GM19239 (cell line): ENCODE results near the gene BCAM.
"Not testable (repeated sequence)": the region's sequence is repeated elsewhere in the genome, so short reads cannot be mapped to it uniquely, and the experiment has no call there.

Source experiments
- DNase-seq: peaks from one replicate; pipeline ENCODE4 v3.0.0; 2011; ENCODE audit warnings: low spot score; ENCODE audit not compliant: insufficient read length
- FAIRE-seq: peaks from 2 replicates; lab custom pipeline; 2011; peaks lifted over from hg19 to GRCh38; lab: Jason Lieb, UNC

BCAM gene

GRCh38 chr19:44813841-44814470 is 5.1 kb downstream of the BCAM start:
- FAIRE-seq (no peak), DNase-seq (no peak)

- FAIRE-seq (no peak), DNase-seq (no peak)
These were observed 5.6 kb downstream of the BCAM start for GRCh38 chr19:44814517-44814916.

GRCh38 chr19:44816301-44816700 is 7.4 kb downstream of the BCAM start:
- no peak for FAIRE-seq
- no peak for DNase-seq

- FAIRE-seq (no peak), DNase-seq (no peak)
These were observed 9.0 kb downstream of the BCAM start for GRCh38 chr19:44817725-44818465.

- FAIRE-seq (no peak), DNase-seq (no peak)
These were observed 9.6 kb downstream of the BCAM start for GRCh38 chr19:44818466-44819031.

- DNase-seq (no peak), FAIRE-seq (no peak)
These were observed 10.4 kb downstream of the BCAM start for GRCh38 chr19:44819246-44819832.

- no peak for FAIRE-seq
- no peak for DNase-seq
These were observed 12.0 kb downstream of the BCAM start for GRCh38 chr19:44820648-44821609.

- DNase-seq (no peak), FAIRE-seq (no peak)
These were observed 13.3 kb downstream of the BCAM start for GRCh38 chr19:44822177-44822576.

- no peak for DNase-seq
- no peak for FAIRE-seq
These were observed 13.9 kb downstream of the BCAM start for GRCh38 chr19:44822670-44823372.

- FAIRE-seq = no peak
- DNase-seq = no peak
These were observed 14.4 kb downstream of the BCAM start for GRCh38 chr19:44823373-44823698.

GRCh38 chr19:44824761-44825160 is 15.9 kb downstream of the BCAM start:
- DNase-seq (no peak), FAIRE-seq (no peak)

- FAIRE-seq, DNase-seq: not testable (repeated sequence)
These were observed 24.0 kb downstream of the BCAM start for GRCh38 chr19:44832875-44833274.

- not testable (repeated sequence) for FAIRE-seq, DNase-seq
These were observed 25.5 kb downstream of the BCAM start for GRCh38 chr19:44834399-44834798.

- FAIRE-seq (no peak), DNase-seq (no peak)
These were observed 30.4 kb downstream of the BCAM start for GRCh38 chr19:44839276-44839675.

- FAIRE-seq = no peak
- no peak for DNase-seq
These were observed 31.9 kb downstream of the BCAM start for GRCh38 chr19:44840811-44841210.

GRCh38 chr19:44841231-44841630 is 32.3 kb downstream of the BCAM start:
- FAIRE-seq = no peak
- DNase-seq = no peak

- DNase-seq = no peak
- no peak for FAIRE-seq
These were observed 36.3 kb downstream of the BCAM start for GRCh38 chr19:44845286-44845611.

GRCh38 chr19:44845612-44846454 is 36.9 kb downstream of the BCAM start, which contains the start of gene NECTIN2:
Gene NECTIN2 (plus strand): TSS chr19:44846297. CDS start chr19:44846526, 229 bp downstream.
- DNase-seq (peak; percentile 91), FAIRE-seq (peak; percentile 96)
